ENCODE measurements around the gene EFCAB11. TPM values are rescaled to one million over a fixed set of nuclear protein-coding genes. Genes with fewer than 3 reads are reported as not detected.

Gene EFCAB11
- total RNA-seq, 1 experiment from 2014 or later, result 18.1 TPM

- DNase-seq (ENCODE audit: low read depth, low spot score) (no peak), ATAC-seq (no peak)
- Histone ChIP-seq H3K27ac (ENCODE audit: low read depth, low read length) (no peak overlapping the region), H4K20me1 (ENCODE audit: insufficient read depth) (no peaks in the 10 kb centered on the region), H3K9ac (ENCODE audit: low read length) (no peak overlapping the region), H3K9me2 (ENCODE audit: insufficient read depth) (no peaks in the 10 kb centered on the region), H3K79me2 (ENCODE audit: insufficient read depth, low read length) (no peaks in the 10 kb centered on the region), H3K27me3 (ENCODE audit: insufficient read depth, low read length) (no peaks in the 10 kb centered on the region), H3K36me3 (ENCODE audit: control insufficient read depth in 1 of 2, insufficient read depth in 2 of 2, low read length in 2 of 2) (no peaks in the 10 kb centered on the region), H3K4me3 (replicated peaks in 1 of 2; ENCODE audit: low read depth in 1 of 2, low read length in 2 of 2) (no peak overlapping the region), H3K9me3 (ENCODE audit: control insufficient read depth in 1 of 2, insufficient read depth in 1 of 2, low read depth in 1 of 2, low read length in 2 of 2) (no peaks in the 10 kb centered on the region), H3K4me2 (ENCODE audit: low read length) (no peak overlapping the region), H3K4me1 (ENCODE audit: control insufficient read depth in 1 of 2, insufficient read depth in 2 of 2, low read length in 2 of 2) (no peaks in the 10 kb centered on the region), H2AFZ (ENCODE audit: low read depth, low read length, poor library complexity, severe bottlenecking) (no peak overlapping the region)
- TF ChIP-seq, protein P1, sequence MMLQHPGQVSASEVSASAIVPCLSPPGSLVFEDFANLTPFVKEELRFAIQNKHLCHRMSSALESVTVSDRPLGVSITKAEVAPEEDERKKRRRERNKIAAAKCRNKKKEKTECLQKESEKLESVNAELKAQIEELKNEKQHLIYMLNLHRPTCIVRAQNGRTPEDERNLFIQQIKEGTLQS (IDR thresholded peaks at IDR 0.05), result no peak
- TF ChIP-seq RAD21 (IDR thresholded peaks at IDR 0.05; ENCODE audit: low read depth) (no peak), POLR2A (IDR thresholded peaks at IDR 0.05; ENCODE audit: borderline replicate concordance, extremely low read depth, insufficient read depth, insufficient read length) (no peak), CTCF (IDR thresholded peaks at IDR 0.05 in 2 of 3, conservative IDR thresholded peaks at IDR 0.05 in 1 of 3; ENCODE audit: borderline replicate concordance in 1 of 3, insufficient read depth in 1 of 3, low read depth in 2 of 3, low read length in 2 of 3) (no peak), EGR1 (IDR thresholded peaks at IDR 0.05; ENCODE audit: low read depth) (no peak), TCF7L2 (IDR thresholded peaks at IDR 0.05; ENCODE audit: borderline replicate concordance, extremely low read depth, insufficient read depth, insufficient read length) (no peak), CBX3 (IDR thresholded peaks at IDR 0.05; ENCODE audit: low read depth) (no peak), SRF (IDR thresholded peaks at IDR 0.05; ENCODE audit: low read depth) (no peak), REST (IDR thresholded peaks at IDR 0.05; ENCODE audit: low read depth) (no peak), EZH2 (IDR thresholded peaks at IDR 0.05) (no peak), EZH2phosphoT487 (IDR thresholded peaks at IDR 0.05; ENCODE audit: borderline replicate concordance) (no peak), YY1 (IDR thresholded peaks at IDR 0.05; ENCODE audit: extremely low read depth, insufficient replicate concordance, low read depth, low read length) (no peak), POLR2AphosphoS5 (IDR thresholded peaks at IDR 0.05; ENCODE audit: low read depth, low read length) (no peak), JUND (IDR thresholded peaks at IDR 0.05) (no peak), ZFX (IDR thresholded peaks at IDR 0.05) (no peak), SIN3A (IDR thresholded peaks at IDR 0.05; ENCODE audit: low read depth) (no peak)
- intact Hi-C loops (cut with micrococcal nuclease), result no loop called here
- RAD21 ChIA-PET (ENCODE audit: low non-redundant PET in 1 of 2, low total read pairs in 2 of 2, uncharacterized antibody in 2 of 2, unreplicated experiment in 2 of 2), result no interaction called here
- POLR2A ChIA-PET, result no interaction called here
- CTCF ChIA-PET, result no interaction called here
- BruUV-seq (replicated peaks), result no TSS peak
Observed at GRCh38 chr14:89794096-89794495, 160.4 kb downstream of the EFCAB11 start.
